A549 treated with AZD9567 at 1 μM for 4 hours (cell line): ENCODE measurements around the gene AHCTF1. TPM values are rescaled to one million over a fixed set of nuclear protein-coding genes. Genes with fewer than 3 reads are reported as not detected.

Source experiments
- total RNA-seq: library from RNA; stranded (reverse); fragments of 200-300 nt; extraction: Qiagen RNA extraction; gene quantifications from 5 replicates; pipeline ENCODE4 v1.2.3, GENCODE V29; 2022; ENCODE audit not compliant: insufficient read depth

The AHCTF1 gene
- total RNA-seq, result 28.1 to 43.0 TPM (median 30.7 TPM) in 5 replicates

DNA sequence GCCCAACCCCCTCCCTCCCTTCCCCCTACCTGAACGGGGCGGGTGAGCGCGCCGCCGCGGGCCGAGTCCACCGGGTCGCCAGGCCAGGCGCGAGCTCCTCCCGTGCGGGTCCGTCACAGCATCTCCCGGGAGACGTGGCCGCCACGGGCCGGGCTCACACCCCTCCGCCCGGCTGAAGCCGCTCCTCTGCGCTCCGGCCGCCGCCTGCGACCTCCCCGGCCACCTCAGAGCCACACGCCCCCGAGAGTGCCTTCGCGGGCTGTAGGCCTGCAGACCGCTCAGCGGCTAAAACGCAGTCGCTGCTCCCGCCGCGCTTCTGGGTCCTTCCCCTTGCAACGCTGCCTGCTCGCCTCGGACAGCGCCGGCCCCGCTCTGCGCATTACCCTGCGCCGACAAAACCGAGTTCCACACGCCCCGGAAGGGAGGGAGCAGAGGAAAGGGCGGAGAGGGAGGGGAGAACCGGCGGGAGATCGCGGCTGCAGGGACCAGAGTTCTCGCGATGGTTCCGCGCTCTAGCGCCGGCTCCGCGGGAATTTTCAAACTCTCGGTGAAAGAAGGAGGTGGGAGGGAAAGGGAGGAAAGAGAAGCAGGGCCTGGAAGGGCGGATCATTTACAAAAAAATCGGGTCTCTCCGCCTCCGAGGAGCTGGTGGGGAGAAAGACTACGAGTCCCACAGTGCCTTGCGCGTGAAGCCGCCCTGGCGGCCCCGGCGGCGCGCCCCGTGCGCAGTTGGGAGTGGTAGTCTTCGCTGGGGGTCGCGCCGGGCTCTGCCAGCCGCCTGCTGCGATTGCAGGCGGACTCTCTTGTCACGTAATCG lies at the start of gene AHCTF1:
Gene AHCTF1 (minus strand): TSS at position 400 of the 817 bp plus-strand sequence. CDS start 13,578 bp downstream, outside the sequence.

Other genes with a start within 250 kb of the AHCTF1 start
- gene SCCPDH, start 207.5 kb downstream of the AHCTF1 start, total RNA-seq, result 44.2 to 49.6 TPM (median 46.7 TPM) in 5 replicates
- gene ZNF695, start 76.1 kb upstream of the AHCTF1 start, total RNA-seq, result 2.7 to 7.0 TPM (median 3.1 TPM) in 5 replicates
- gene ZNF670, start 146.9 kb upstream of the AHCTF1 start, total RNA-seq, result 3.3 to 4.4 TPM (median 3.6 TPM) in 5 replicates
- gene ZNF669, start 172.4 kb upstream of the AHCTF1 start, total RNA-seq, result 3.3 to 5.0 TPM (median 4.0 TPM) in 5 replicates
- gene ZNF124, start 240.1 kb upstream of the AHCTF1 start, total RNA-seq, result 4.8 to 7.0 TPM (median 4.9 TPM) in 5 replicates